Measurements from ENCODE around the gene ARL6IP4. TPM values are rescaled to one million over a fixed set of nuclear protein-coding genes. Genes with fewer than 3 reads are reported as not detected.
A peak's percentile ranks its signal among the peaks of the same experiment; 100 is the strongest.

ARL6IP4 gene
- total and polyA plus RNA-seq, 10 of the 15 experiments (the other 5 are each of a cell fraction or from before 2014, with no cell fraction given): 2.5 to 320 (median 188) TPM

DNA sequence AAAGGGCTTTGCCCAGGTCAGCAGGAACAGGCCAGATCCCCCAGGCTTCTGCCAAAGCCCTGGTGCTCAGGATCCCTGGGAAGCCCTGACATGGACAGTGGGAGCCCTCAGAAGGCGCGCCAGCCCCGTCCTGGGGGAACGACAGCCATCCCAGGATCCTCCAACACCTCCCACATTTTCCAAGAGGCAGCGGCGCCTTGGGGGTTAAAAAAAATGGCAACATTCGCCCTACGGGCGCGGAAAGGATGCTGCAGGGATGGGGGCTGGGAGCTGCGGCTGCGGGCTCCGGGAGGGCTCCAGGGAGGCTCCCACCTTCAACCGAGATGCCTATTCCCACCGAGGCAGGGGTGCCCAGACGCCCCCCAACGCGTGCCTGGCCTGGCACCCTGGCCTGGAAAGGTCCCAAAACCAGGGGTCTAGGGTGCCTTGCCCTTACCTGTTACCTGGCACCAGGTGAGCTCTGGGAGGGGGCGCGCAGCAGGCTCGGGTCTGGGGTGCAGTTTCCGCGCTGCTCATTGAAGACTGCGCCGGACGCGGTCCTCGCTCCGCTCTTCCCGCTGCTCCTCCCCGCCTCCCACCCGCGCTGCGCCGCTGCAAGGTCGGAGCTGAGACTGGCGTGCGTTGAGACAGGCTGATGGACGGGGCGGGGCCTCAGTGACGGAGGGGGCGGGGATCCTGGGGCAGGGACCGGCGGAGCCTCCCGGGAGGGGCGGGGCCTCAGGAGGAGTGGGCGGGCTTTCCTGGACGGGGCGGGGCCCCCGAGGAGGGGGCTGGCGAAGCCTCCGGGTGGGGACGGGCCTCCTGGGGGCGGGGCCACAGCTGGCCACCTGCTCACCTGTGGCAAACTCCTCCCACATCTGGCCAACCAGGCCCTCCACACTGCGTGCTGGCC lies 14.4 kb upstream of the ARL6IP4 start, which contains the start of gene ABCB9:
ABCB9 (minus strand) TSS at position 613 of the 892 bp plus-strand sequence. CDS start 6,228 bp downstream, outside the sequence.
- H3K79me2 ChIP-seq (ENCODE audit: control insufficient read depth, insufficient read depth, low read length): no peaks in the 10 kb centered on the region
- TF ChIP-seq POLR2A (IDR thresholded peaks at IDR 0.05; ENCODE audit: low read depth, low read length): peak; percentile 65
- peak in 1 of 2 experiments; percentile 60; a peak in 1 of 3 replicates for TF ChIP-seq EGR1 (IDR thresholded peaks at IDR 0.05; ENCODE audit: borderline replicate concordance in 1 of 2, low read depth in 2 of 2, low read length in 2 of 2)
- TF ChIP-seq, protein P1, sequence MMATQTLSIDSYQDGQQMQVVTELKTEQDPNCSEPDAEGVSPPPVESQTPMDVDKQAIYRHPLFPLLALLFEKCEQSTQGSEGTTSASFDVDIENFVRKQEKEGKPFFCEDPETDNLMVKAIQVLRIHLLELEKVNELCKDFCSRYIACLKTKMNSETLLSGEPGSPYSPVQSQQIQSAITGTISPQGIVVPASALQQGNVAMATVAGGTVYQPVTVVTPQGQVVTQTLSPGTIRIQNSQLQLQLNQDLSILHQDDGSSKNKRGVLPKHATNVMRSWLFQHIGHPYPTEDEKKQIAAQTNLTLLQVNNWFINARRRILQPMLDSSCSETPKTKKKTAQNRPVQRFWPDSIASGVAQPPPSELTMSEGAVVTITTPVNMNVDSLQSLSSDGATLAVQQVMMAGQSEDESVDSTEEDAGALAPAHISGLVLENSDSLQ (IDR thresholded peaks at IDR 0.05): peak; percentile 85
- TF ChIP-seq, protein P2, sequence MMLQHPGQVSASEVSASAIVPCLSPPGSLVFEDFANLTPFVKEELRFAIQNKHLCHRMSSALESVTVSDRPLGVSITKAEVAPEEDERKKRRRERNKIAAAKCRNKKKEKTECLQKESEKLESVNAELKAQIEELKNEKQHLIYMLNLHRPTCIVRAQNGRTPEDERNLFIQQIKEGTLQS (IDR thresholded peaks at IDR 0.05; ENCODE audit: borderline replicate concordance, extremely low read depth, low read depth, low read length): no peak
- TF ChIP-seq CEBPB (IDR thresholded peaks at IDR 0.05; ENCODE audit: borderline replicate concordance in 1 of 2, low read depth in 2 of 2, low read length in 2 of 2): no peak
- no peak for TF ChIP-seq RCOR1 (conservative IDR thresholded peaks at IDR 0.05; ENCODE audit: low read depth, low read length)
- TF ChIP-seq IKZF1 (conservative IDR thresholded peaks at IDR 0.05): 0 out of 2 replicates have a peak, but pooled peaks have one; percentile 19
- TF ChIP-seq, protein P3, sequence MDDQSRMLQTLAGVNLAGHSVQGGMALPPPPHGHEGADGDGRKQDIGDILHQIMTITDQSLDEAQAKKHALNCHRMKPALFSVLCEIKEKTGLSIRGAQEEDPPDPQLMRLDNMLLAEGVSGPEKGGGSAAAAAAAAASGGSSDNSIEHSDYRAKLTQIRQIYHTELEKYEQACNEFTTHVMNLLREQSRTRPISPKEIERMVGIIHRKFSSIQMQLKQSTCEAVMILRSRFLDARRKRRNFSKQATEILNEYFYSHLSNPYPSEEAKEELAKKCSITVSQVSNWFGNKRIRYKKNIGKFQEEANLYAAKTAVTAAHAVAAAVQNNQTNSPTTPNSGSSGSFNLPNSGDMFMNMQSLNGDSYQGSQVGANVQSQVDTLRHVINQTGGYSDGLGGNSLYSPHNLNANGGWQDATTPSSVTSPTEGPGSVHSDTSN (IDR thresholded peaks at IDR 0.05; ENCODE audit: insufficient replicate concordance, low read depth, low read length): peak; percentile 81
- H2AFZ ChIP-seq (ENCODE audit: control insufficient read depth, low read depth, low read length): peak within 1 kb of the TSS; percentile 78
- no TSS peak for BruUV-seq (replicated peaks)
- peak within 1 kb of the TSS; percentile 98 for H3K4me2 ChIP-seq (ENCODE audit: control insufficient read depth, insufficient read depth)
- no peaks in the 10 kb centered on the region for H3K36me3 ChIP-seq (ENCODE audit: control insufficient read depth in 2 of 2, insufficient read depth in 2 of 2, low read length in 1 of 2)
- RAD21 ChIA-PET (ENCODE audit: unreplicated experiment): interaction anchor here (0.5 to 1.6 kb wide), 5 partner anchors 102 to 1935 kb away, joined by 3 to 5 read pairs (median 3); no protein-coding TSS in a partner anchor
- peak; percentile 98 for ATAC-seq
- in situ Hi-C loops (cut with MboI): no loop called here
- CTCF ChIA-PET: interaction anchor here (0.6 to 1.3 kb wide), 4 partner anchors 13 to 272 kb away, joined by 3 to 5 read pairs (median 4); no protein-coding TSS in a partner anchor
- POLR2A ChIA-PET: interaction anchor here (0.5 to 1.0 kb wide), 5 partner anchors 9 to 713 kb away, joined by 3 to 4 read pairs (median 3); partner anchors contain the start of gene OGFOD2
- 15% methylated on average over 51 of the region's 55 CpGs for WGBS (ENCODE audit: insufficient coverage, insufficient replicate concordance, low lambda C conversion rate, missing lambda C conversion rate)
- SMC1A ChIA-PET (ENCODE audit: uncharacterized antibody, unreplicated experiment): interaction anchor here (0.7 to 1.8 kb wide), 6 partner anchors 9 to 272 kb away, joined by 3 to 7 read pairs (median 4); no protein-coding TSS in a partner anchor
- peaks cover 4% of the 10 kb centered on the region; the same call in 1 of the 2 replicates for H3K4me1 ChIP-seq (ENCODE audit: control insufficient read depth, insufficient read depth, low read length)
- intact Hi-C loops (cut with micrococcal nuclease; ENCODE audit: unreplicated experiment): no loop called here
- H3K27me3 ChIP-seq (replicated peaks in 1 of 2; ENCODE audit: control insufficient read depth in 2 of 2, insufficient read depth in 2 of 2, low read length in 1 of 2): no peaks in the 10 kb centered on the region
- H3K27ac ChIP-seq (ENCODE audit: control insufficient read depth, insufficient read depth): no peak within 1 kb of the TSS
- H3K9ac ChIP-seq (ENCODE audit: control insufficient read depth, insufficient read depth, low read length): no peak within 1 kb of the TSS
- peaks cover 3% of the 10 kb centered on the region for H4K20me1 ChIP-seq (ENCODE audit: control insufficient read depth, insufficient read depth)
- H3K9me3 ChIP-seq (replicated peaks; ENCODE audit: control insufficient read depth, insufficient read depth, low read length): no peaks in the 10 kb centered on the region
- H3K4me3 ChIP-seq: peak within 1 kb of the TSS; percentile 50; the same call in 1 of the 2 replicates
- peak; percentile 7 for FAIRE-seq
- DNase-seq (ENCODE audit: low read depth, low spot score): no peak

All from GM12878 (cell line).